HG03565 (cell line): ENCODE measurements around the gene GMEB2.
"Not testable (repeated sequence)": the region's sequence is repeated elsewhere in the genome, so short reads cannot be mapped to it uniquely, and the experiment has no call there.

ENCODE experiments used
- ATAC-seq: cut with Tn5 transposase; IDR thresholded peaks from one replicate; pipeline ENCODE4 v1.9.1; 2021; ENCODE audit warnings: mild to moderate bottlenecking, moderate library complexity; ENCODE audit not compliant: unreplicated experiment

The GMEB2 gene

GRCh38 chr20:63626424-63627128, at the start of gene GMEB2:
Gene GMEB2, minus strand, starts transcription at chr20:63627101. Its CDS starts 7,704 bp downstream, at chr20:63619397.
- peak; percentile 26 for ATAC-seq

GRCh38 chr20:63675681-63676368, 48.9 kb upstream of the GMEB2 start:
- no peak for ATAC-seq

GRCh38 chr20:63673951-63674350, 47.0 kb upstream of the GMEB2 start:
- ATAC-seq: no peak

- ATAC-seq: no peak
Measured at GRCh38 chr20:63672666-63673065, 45.8 kb upstream of the GMEB2 start.

- not testable (repeated sequence) for ATAC-seq
Measured at GRCh38 chr20:63671695-63672094, 44.8 kb upstream of the GMEB2 start.

GRCh38 chr20:63668351-63668750, 41.5 kb upstream of the GMEB2 start:
- no peak for ATAC-seq

- no peak for ATAC-seq
Measured at GRCh38 chr20:63667858-63668257, 41.0 kb upstream of the GMEB2 start.

- no peak for ATAC-seq
Measured at GRCh38 chr20:63665708-63666107, 38.8 kb upstream of the GMEB2 start.

GRCh38 chr20:63664861-63665594, 38.1 kb upstream of the GMEB2 start:
- no peak for ATAC-seq

- ATAC-seq: no peak
Measured at GRCh38 chr20:63664143-63664851, 37.4 kb upstream of the GMEB2 start.

- ATAC-seq: no peak
Measured at GRCh38 chr20:63663332-63664066, 36.6 kb upstream of the GMEB2 start.

GRCh38 chr20:63662813-63663189, 35.9 kb upstream of the GMEB2 start:
- no peak for ATAC-seq

- no peak for ATAC-seq
Measured at GRCh38 chr20:63661959-63662812, 35.3 kb upstream of the GMEB2 start.

GRCh38 chr20:63661108-63661507, 34.2 kb upstream of the GMEB2 start:
- no peak for ATAC-seq

- ATAC-seq: no peak
Measured at GRCh38 chr20:63660622-63661021, 33.7 kb upstream of the GMEB2 start.

GRCh38 chr20:63660174-63660573, 33.3 kb upstream of the GMEB2 start:
- ATAC-seq: not testable (repeated sequence)

GRCh38 chr20:63659370-63659769, 32.5 kb upstream of the GMEB2 start:
- ATAC-seq: no peak

GRCh38 chr20:63658749-63659187, 31.9 kb upstream of the GMEB2 start:
- no peak for ATAC-seq

GRCh38 chr20:63657937-63658748, 31.2 kb upstream of the GMEB2 start, which contains the start of gene RTEL1:
Gene RTEL1, plus strand, starts transcription at chr20:63658312. Its CDS starts 1,091 bp downstream, at chr20:63659403.
- ATAC-seq: peak; percentile 74
